ENCODE results near the gene KASH5. TPM values are rescaled to one million over a fixed set of nuclear protein-coding genes. Genes with fewer than 3 reads are reported as not detected.
A peak's percentile ranks its signal among the peaks of the same experiment; 100 is the strongest.

KASH5 gene
- total and polyA plus RNA-seq, 2 of the 13 experiments (the other 11 are each of a cell fraction or from before 2014, with no cell fraction given): not detected

GRCh38 chr19:49391581-49392399 lies 3.7 kb downstream of the KASH5 start (continued):
- TF ChIP-seq JUNB (CRISPR knock-in tag; IDR thresholded peaks at IDR 0.05; ENCODE audit: borderline replicate concordance) (no peak), NFKB2 (CRISPR knock-in tag; IDR thresholded peaks at IDR 0.05; ENCODE audit: borderline replicate concordance) (no peak), HNF4G (IDR thresholded peaks at IDR 0.05; ENCODE audit: borderline replicate concordance, low read depth, low read length) (no peak), HNF4G (CRISPR knock-in tag; IDR thresholded peaks at IDR 0.05; ENCODE audit: borderline replicate concordance, low read depth) (no peak), MLLT10 (CRISPR knock-in tag; IDR thresholded peaks at IDR 0.05) (no peak), U2AF1 (optimal IDR thresholded peaks at IDR 0.05; ENCODE audit: low read depth, low read length) (no peak), CC2D1A (CRISPR knock-in tag; IDR thresholded peaks at IDR 0.05) (no peak), KAT2B (IDR thresholded peaks at IDR 0.05; ENCODE audit: borderline replicate concordance, low read depth, low read length) (no peak), SKI (IDR thresholded peaks at IDR 0.05; ENCODE audit: partially characterized antibody) (no peak), HMGXB4 (CRISPR knock-in tag; IDR thresholded peaks at IDR 0.05; ENCODE audit: borderline replicate concordance in 1 of 2, low read depth in 1 of 2) (0 out of 4 replicates have a peak, but pooled peaks of 1 of the 2 experiments have one; percentile 54), ARID4A (CRISPR knock-in tag; IDR thresholded peaks at IDR 0.05; ENCODE audit: borderline replicate concordance) (no peak), THAP8 (CRISPR knock-in tag; IDR thresholded peaks at IDR 0.05; ENCODE audit: borderline replicate concordance) (no peak), ZNF263 (CRISPR knock-in tag; IDR thresholded peaks at IDR 0.05) (0 out of 2 replicates have a peak, but pooled peaks have one; percentile 21), SP4 (CRISPR knock-in tag; IDR thresholded peaks at IDR 0.05) (peak; percentile 41; the same call in 1 of the 2 replicates), ZBTB8A (CRISPR knock-in tag; IDR thresholded peaks at IDR 0.05; ENCODE audit: borderline replicate concordance, low read depth) (no peak), SALL1 (CRISPR knock-in tag; IDR thresholded peaks at IDR 0.05) (peak; percentile 49; the same call in 1 of the 2 replicates), DR1 (CRISPR knock-in tag; IDR thresholded peaks at IDR 0.05) (no peak), ZSCAN25 (CRISPR knock-in tag; IDR thresholded peaks at IDR 0.05) (no peak), CHCHD3 (CRISPR knock-in tag; IDR thresholded peaks at IDR 0.05) (no peak), ZNF713 (CRISPR knock-in tag; IDR thresholded peaks at IDR 0.05) (no peak)
- TF ChIP-seq, protein P1, sequence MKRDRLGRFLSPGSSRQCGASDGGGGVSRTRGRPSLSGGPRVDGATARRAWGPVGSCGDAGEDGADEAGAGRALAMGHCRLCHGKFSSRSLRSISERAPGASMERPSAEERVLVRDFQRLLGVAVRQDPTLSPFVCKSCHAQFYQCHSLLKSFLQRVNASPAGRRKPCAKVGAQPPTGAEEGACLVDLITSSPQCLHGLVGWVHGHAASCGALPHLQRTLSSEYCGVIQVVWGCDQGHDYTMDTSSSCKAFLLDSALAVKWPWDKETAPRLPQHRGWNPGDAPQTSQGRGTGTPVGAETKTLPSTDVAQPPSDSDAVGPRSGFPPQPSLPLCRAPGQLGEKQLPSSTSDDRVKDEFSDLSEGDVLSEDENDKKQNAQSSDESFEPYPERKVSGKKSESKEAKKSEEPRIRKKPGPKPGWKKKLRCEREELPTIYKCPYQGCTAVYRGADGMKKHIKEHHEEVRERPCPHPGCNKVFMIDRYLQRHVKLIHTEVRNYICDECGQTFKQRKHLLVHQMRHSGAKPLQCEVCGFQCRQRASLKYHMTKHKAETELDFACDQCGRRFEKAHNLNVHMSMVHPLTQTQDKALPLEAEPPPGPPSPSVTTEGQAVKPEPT (CRISPR knock-in tag; IDR thresholded peaks at IDR 0.05; ENCODE audit: low read depth): no peak

Data from HepG2 (cell line).